HG03066 (cell line): ENCODE measurements around the gene MDH1.
"Not testable (repeated sequence)": the region's sequence is repeated elsewhere in the genome, so short reads cannot be mapped to it uniquely, and the experiment has no call there.

ENCODE experiments used
- ATAC-seq: cut with Tn5 transposase; IDR thresholded peaks from one replicate; pipeline ENCODE4 v1.9.1; 2021; ENCODE audit warnings: low read depth; ENCODE audit not compliant: unreplicated experiment

The MDH1 gene

GRCh38 chr2:63587814-63588384 is 864 bp upstream of the MDH1 start:
- ATAC-seq, result no peak

GRCh38 chr2:63589148-63589958 is 590 bp downstream of the MDH1 start:
- ATAC-seq, result peak; percentile 6

GRCh38 chr2:63590626-63591408 is 2.1 kb downstream of the MDH1 start:
- ATAC-seq, result no peak

GRCh38 chr2:63591566-63592175 is 2.9 kb downstream of the MDH1 start:
- no peak for ATAC-seq

GRCh38 chr2:63594660-63595059 is 5.9 kb downstream of the MDH1 start:
- ATAC-seq, result no peak

GRCh38 chr2:63596401-63596883 is 7.7 kb downstream of the MDH1 start:
- ATAC-seq, result no peak

- no peak for ATAC-seq
These were observed 10.2 kb downstream of the MDH1 start for GRCh38 chr2:63598981-63599380.

GRCh38 chr2:63600881-63601460 is 12.2 kb downstream of the MDH1 start:
- no peak for ATAC-seq

GRCh38 chr2:63604666-63605065 is 15.9 kb downstream of the MDH1 start:
- no peak for ATAC-seq

- ATAC-seq, result not testable (repeated sequence)
These were observed 20.1 kb downstream of the MDH1 start for GRCh38 chr2:63608865-63609264.

- ATAC-seq, result no peak
These were observed 21.8 kb downstream of the MDH1 start for GRCh38 chr2:63610525-63610924.

- no peak for ATAC-seq
These were observed 24.7 kb downstream of the MDH1 start for GRCh38 chr2:63613391-63613901.

GRCh38 chr2:63614448-63614968 is 25.7 kb downstream of the MDH1 start:
- ATAC-seq, result no peak

- no peak for ATAC-seq
These were observed 26.5 kb downstream of the MDH1 start for GRCh38 chr2:63614983-63615945.

- no peak for ATAC-seq
These were observed 28.6 kb downstream of the MDH1 start for GRCh38 chr2:63617366-63617765.

- ATAC-seq, result no peak
These were observed 30.6 kb downstream of the MDH1 start for GRCh38 chr2:63619328-63619727.

GRCh38 chr2:63622751-63623150 is 34.0 kb downstream of the MDH1 start:
- ATAC-seq, result no peak

- not testable (repeated sequence) for ATAC-seq
These were observed 35.0 kb downstream of the MDH1 start for GRCh38 chr2:63623763-63624162.

GRCh38 chr2:63627866-63628265 is 39.1 kb downstream of the MDH1 start:
- ATAC-seq, result no peak
